ENCODE data around the gene PACSIN1.

DNA sequence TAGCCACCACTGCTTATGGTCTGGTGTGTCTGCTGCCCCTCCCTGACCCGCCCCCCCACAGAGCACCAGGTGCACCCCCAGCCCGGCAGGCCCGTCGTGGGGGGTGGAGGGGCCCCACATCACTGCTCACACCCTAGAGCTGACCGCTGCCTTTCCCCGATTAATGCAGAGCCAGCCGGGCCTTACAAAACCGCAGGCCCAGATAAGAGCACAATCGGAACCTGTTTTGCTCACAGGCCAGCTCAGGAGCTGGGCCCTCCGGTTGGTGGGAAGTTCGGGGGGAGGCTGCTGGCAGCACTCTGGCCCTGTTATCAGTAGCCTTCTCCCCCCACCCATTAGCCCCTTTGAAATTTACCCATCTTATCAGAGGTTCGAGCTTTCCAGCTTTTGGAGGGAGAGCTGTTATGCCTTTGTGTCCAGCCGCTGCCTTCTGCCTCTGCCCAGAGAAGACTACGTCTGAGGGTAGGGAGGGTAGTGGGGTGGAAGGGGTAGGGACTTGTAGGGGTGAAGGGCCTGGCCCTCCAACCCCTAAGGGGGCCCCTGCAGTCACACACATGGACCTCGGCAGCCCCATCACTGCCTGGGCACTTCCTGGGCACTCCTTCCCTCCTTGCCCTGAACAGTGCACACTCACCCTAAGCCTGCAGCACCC is 97.1 kb downstream of the PACSIN1 start:
- TF ChIP-seq, protein P1, sequence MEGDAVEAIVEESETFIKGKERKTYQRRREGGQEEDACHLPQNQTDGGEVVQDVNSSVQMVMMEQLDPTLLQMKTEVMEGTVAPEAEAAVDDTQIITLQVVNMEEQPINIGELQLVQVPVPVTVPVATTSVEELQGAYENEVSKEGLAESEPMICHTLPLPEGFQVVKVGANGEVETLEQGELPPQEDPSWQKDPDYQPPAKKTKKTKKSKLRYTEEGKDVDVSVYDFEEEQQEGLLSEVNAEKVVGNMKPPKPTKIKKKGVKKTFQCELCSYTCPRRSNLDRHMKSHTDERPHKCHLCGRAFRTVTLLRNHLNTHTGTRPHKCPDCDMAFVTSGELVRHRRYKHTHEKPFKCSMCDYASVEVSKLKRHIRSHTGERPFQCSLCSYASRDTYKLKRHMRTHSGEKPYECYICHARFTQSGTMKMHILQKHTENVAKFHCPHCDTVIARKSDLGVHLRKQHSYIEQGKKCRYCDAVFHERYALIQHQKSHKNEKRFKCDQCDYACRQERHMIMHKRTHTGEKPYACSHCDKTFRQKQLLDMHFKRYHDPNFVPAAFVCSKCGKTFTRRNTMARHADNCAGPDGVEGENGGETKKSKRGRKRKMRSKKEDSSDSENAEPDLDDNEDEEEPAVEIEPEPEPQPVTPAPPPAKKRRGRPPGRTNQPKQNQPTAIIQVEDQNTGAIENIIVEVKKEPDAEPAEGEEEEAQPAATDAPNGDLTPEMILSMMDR (IDR thresholded peaks at IDR 0.05; ENCODE audit: low read depth, low read length, missing input control) = no peak
- TF ChIP-seq, protein P2, sequence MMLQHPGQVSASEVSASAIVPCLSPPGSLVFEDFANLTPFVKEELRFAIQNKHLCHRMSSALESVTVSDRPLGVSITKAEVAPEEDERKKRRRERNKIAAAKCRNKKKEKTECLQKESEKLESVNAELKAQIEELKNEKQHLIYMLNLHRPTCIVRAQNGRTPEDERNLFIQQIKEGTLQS (IDR thresholded peaks at IDR 0.05) = no peak
- TF ChIP-seq EGR1 (IDR thresholded peaks at IDR 0.05; ENCODE audit: low read depth in 2 of 2) (no peak), RAD21 (IDR thresholded peaks at IDR 0.05) (no peak), RXRA (IDR thresholded peaks at IDR 0.05) (no peak), TAF1 (conservative IDR thresholded peaks at IDR 0.05) (no peak), SP1 (IDR thresholded peaks at IDR 0.05) (no peak), REST (IDR thresholded peaks at IDR 0.05) (no peak), ZBTB33 (IDR thresholded peaks at IDR 0.05) (no peak), JUND (IDR thresholded peaks at IDR 0.05) (no peak), FOXA1 (IDR thresholded peaks at IDR 0.05) (no peak), GABPA (IDR thresholded peaks at IDR 0.05 in 1 of 2, conservative IDR thresholded peaks at IDR 0.05 in 1 of 2) (no peak)
- TF ChIP-seq, protein P3, sequence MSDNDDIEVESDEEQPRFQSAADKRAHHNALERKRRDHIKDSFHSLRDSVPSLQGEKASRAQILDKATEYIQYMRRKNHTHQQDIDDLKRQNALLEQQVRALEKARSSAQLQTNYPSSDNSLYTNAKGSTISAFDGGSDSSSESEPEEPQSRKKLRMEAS (IDR thresholded peaks at IDR 0.05) = no peak
